AG04450 (cell line): ENCODE measurements around the gene MICB. TPM values are rescaled to one million over a fixed set of nuclear protein-coding genes. Genes with fewer than 3 reads are reported as not detected.

Experiments used
- CTCF ChIA-PET: fragments of 300-600, 350-600 bp; formaldehyde crosslinking; extraction: SDS; loops from one replicate; lab custom pipeline; 2022; ENCODE audit warnings: antibody characterized with exemption, inconsistent platforms; lab: Charles Lee
- POLR2A ChIA-PET: fragments of 350-600 bp; formaldehyde crosslinking; extraction: SDS; loops from one replicate; lab custom pipeline; 2021; ENCODE audit warnings: antibody characterized with exemption, inconsistent platforms; lab: Yijun Ruan, JAX
- DNase-seq: peaks from one replicate; pipeline ENCODE4 v3.0.0-alpha.2; 2011; ENCODE audit warnings: low read depth, low spot score
- H3K27ac ChIP-seq: one replicate; pipeline ENCODE4 v1.5.1; 2012; ENCODE audit warnings: low read depth, low read length, control low read depth
- H3K27me3 ChIP-seq: one replicate; pipeline ENCODE4 v1.6.0; 2012; ENCODE audit warnings: low read length; ENCODE audit not compliant: control insufficient read depth, insufficient read depth
- H3K4me3 ChIP-seq: 2 replicates; pipeline ENCODE4 v1.5.1; 2011; ENCODE audit warnings: mild to moderate bottlenecking, low read depth, low read length, control low read depth
- H3K9me3 ChIP-seq: 2 replicates; pipeline ENCODE4 v1.5.1; 2012; ENCODE audit warnings: low read length; ENCODE audit not compliant: control insufficient read depth, insufficient read depth
- polyA plus RNA-seq: library from polyadenylated mRNA; depleted of rRNA; stranded (reverse); fragments of >200 nt; gene quantifications from 2 replicates; pipeline ENCODE4 v1.2.3, GENCODE V29; 2011; rRNA removed
- small RNA-seq: library from RNA; depleted of rRNA; stranded (forward); fragments of <200 nt; gene quantifications from one replicate; pipeline ENCODE3, GENCODE V24; 2012; ENCODE audit warnings: low read depth; ENCODE audit not compliant: insufficient read length
- TF ChIP-seq, protein P1 (sequence below): IDR thresholded peaks from 2 replicates; pipeline ENCODE4 v1.5.1; 2011; ENCODE audit warnings: low read depth, low read length, control low read depth, inconsistent platforms

Gene MICB
- polyA plus RNA-seq, 1 experiment: 17.9 TPM

- ChIA-PET CTCF (interaction anchor here (1.0 to 2.6 kb wide), 3 partner anchors 9 to 39 kb away, joined by 3 to 11 read pairs (median 3); no protein-coding TSS in a partner anchor), POLR2A (no interaction called here)
- DNase-seq: no peak
- Histone ChIP-seq H3K27me3 (no peaks in the 10 kb centered on the region), H3K27ac (peak overlapping the region; percentile 31), H3K4me3 (no peak overlapping the region), H3K9me3 (no peaks in the 10 kb centered on the region; the same call in 1 of the 2 replicates)
- TF ChIP-seq, protein P1, sequence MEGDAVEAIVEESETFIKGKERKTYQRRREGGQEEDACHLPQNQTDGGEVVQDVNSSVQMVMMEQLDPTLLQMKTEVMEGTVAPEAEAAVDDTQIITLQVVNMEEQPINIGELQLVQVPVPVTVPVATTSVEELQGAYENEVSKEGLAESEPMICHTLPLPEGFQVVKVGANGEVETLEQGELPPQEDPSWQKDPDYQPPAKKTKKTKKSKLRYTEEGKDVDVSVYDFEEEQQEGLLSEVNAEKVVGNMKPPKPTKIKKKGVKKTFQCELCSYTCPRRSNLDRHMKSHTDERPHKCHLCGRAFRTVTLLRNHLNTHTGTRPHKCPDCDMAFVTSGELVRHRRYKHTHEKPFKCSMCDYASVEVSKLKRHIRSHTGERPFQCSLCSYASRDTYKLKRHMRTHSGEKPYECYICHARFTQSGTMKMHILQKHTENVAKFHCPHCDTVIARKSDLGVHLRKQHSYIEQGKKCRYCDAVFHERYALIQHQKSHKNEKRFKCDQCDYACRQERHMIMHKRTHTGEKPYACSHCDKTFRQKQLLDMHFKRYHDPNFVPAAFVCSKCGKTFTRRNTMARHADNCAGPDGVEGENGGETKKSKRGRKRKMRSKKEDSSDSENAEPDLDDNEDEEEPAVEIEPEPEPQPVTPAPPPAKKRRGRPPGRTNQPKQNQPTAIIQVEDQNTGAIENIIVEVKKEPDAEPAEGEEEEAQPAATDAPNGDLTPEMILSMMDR: no peak
Observed at GRCh38 chr6:31558631-31559500, 60.9 kb downstream of the MICB start.

GRCh38 chr6:31559606-31559957, 61.6 kb downstream of the MICB start:
- no peaks in the 10 kb centered on the region for H3K27me3 ChIP-seq
- H3K4me3 ChIP-seq: no peak overlapping the region
- no peak for DNase-seq
- no peaks in the 10 kb centered on the region; the same call in 1 of the 2 replicates for H3K9me3 ChIP-seq
- ChIA-PET CTCF (interaction anchor here (1.3 to 2.6 kb wide), 2 partner anchors 8 to 38 kb away, joined by 3 to 11 read pairs; no protein-coding TSS in a partner anchor), POLR2A (no interaction called here)
- H3K27ac ChIP-seq: peak overlapping the region; percentile 68
- TF ChIP-seq, protein P1: no peak

DNA sequence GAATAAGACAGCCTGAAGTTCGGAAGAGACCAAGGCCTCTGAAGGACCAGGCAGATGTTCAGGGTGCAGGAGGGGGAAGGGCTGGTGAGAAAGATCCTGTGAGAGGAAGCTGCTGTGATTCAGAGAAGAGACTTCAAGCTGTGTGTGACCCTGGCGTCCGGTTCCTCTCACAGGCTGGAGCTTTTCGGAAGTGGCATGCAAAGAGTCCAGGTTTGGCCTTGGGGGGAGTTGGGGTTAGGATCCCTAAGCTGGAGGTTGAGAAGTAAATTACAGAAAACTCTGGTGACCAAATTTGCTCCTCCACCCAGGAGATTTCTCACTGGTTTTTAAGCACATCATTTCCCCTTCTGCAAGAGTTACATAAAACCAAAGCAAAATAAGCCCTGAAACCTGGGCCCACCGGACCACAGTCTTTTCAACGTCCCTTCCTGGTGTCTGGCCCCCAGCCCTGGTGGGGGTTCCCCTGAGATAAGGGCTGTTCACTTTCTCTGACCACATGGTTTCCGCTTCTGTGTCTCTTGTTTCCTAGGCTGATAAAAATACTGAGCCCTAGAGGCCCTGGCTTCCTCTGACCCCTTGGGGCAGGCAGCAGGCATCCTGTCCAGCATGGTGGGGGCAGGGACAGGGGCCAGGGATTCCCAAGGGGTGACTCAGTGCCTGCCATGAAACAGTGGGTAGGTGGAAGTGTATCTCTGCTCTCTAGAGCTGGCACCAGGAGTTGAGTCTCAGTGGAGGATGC, 62.2 kb downstream of the MICB start:
- H3K27ac ChIP-seq: peak overlapping the region; percentile 68
- peaks cover under 1% of the 10 kb centered on the region for H3K27me3 ChIP-seq
- H3K4me3 ChIP-seq: no peak overlapping the region
- no peaks in the 10 kb centered on the region; the same call in 1 of the 2 replicates for H3K9me3 ChIP-seq
- DNase-seq: no peak
- CTCF ChIA-PET: interaction anchor here (0.5 to 2.6 kb wide), 3 partner anchors 8 to 37 kb away, joined by 3 to 11 read pairs (median 5); no protein-coding TSS in a partner anchor
- POLR2A ChIA-PET: interaction anchor here (1.0 kb wide), 1 partner anchor 10 kb away, joined by 3 read pairs; no protein-coding TSS in a partner anchor
- TF ChIP-seq, protein P1: no peak

- POLR2A ChIA-PET: interaction anchor here (1.0 kb wide), 1 partner anchor 10 kb away, joined by 3 read pairs; no protein-coding TSS in a partner anchor
- Histone ChIP-seq H3K27ac (peak overlapping the region; percentile 68), H3K27me3 (peaks cover 3% of the 10 kb centered on the region), H3K9me3 (no peaks in the 10 kb centered on the region; the same call in 1 of the 2 replicates), H3K4me3 (no peak overlapping the region)
- TF ChIP-seq, protein P1: no peak
- CTCF ChIA-PET: interaction anchor here (0.6 to 2.6 kb wide), 2 partner anchors 37 to 348 kb away, joined by 3 to 11 read pairs; no protein-coding TSS in a partner anchor
- no peak for DNase-seq
Observed at GRCh38 chr6:31560697-31561058, 62.7 kb downstream of the MICB start.

Small RNA genes lying within 50 kb of the gene (small RNA-seq; reads per million reads assigned to genes)
- gene AL663061.1 (not detected), gene RF00019 (not detected), gene SNORD117 (151 reads per million, percentile 90 among the genes with 10 or more reads in this experiment), gene SNORD84 (not detected)

Other genes starting within 250 kb of the MICB start
- 245 and 346 TPM in 2 replicates for gene HLA-C, start 226.1 kb upstream of the MICB start, polyA plus RNA-seq
- 418 and 513 TPM in 2 replicates for gene HLA-B, start 141.0 kb upstream of the MICB start, polyA plus RNA-seq
- gene MICA, start 94.5 kb upstream of the MICB start, polyA plus RNA-seq: 39.9 and 48.5 TPM in 2 replicates
- gene MCCD1, start 30.8 kb downstream of the MICB start, polyA plus RNA-seq: not detected in 2 replicates
- gene DDX39B, start 43.9 kb downstream of the MICB start, polyA plus RNA-seq: 434 and 480 TPM in 2 replicates
- 12.5 and 14.6 TPM in 2 replicates for gene ATP6V1G2, start 48.5 kb downstream of the MICB start, polyA plus RNA-seq
- gene NFKBIL1, start 49.5 kb downstream of the MICB start, polyA plus RNA-seq: 5.1 and 5.4 TPM in 2 replicates
- not detected in 2 replicates for gene LTA, start 74.1 kb downstream of the MICB start, polyA plus RNA-seq
- not detected in 2 replicates for gene TNF, start 77.4 kb downstream of the MICB start, polyA plus RNA-seq
- gene LTB, start 84.3 kb downstream of the MICB start, polyA plus RNA-seq: not detected in 2 replicates
- gene LST1, start 88.1 kb downstream of the MICB start, polyA plus RNA-seq: not detected in 2 replicates
- gene NCR3, start 94.9 kb downstream of the MICB start, polyA plus RNA-seq: not detected in 2 replicates
- not detected in 2 replicates for gene AIF1, start 117.1 kb downstream of the MICB start, polyA plus RNA-seq
- gene PRRC2A, start 122.6 kb downstream of the MICB start, polyA plus RNA-seq: 24.8 and 30.7 TPM in 2 replicates
- gene BAG6, start 154.5 kb downstream of the MICB start, polyA plus RNA-seq: 58.2 and 68.7 TPM in 2 replicates
- gene APOM, start 157.7 kb downstream of the MICB start, polyA plus RNA-seq: 2.8 and 3.9 TPM in 2 replicates
- 10.2 and 11.6 TPM in 2 replicates for gene C6orf47, start 162.6 kb downstream of the MICB start, polyA plus RNA-seq
- gene GPANK1, start 166.9 kb downstream of the MICB start, polyA plus RNA-seq: 12.7 and 13.5 TPM in 2 replicates
- gene CSNK2B, start 167.9 kb downstream of the MICB start, polyA plus RNA-seq: 80.1 and 96.0 TPM in 2 replicates
- gene LY6G5B, start 171.8 kb downstream of the MICB start, polyA plus RNA-seq: 5.5 and 7.0 TPM in 2 replicates
- 2.0 and 2.7 TPM in 2 replicates for gene LY6G5C, start 182.9 kb downstream of the MICB start, polyA plus RNA-seq
- 34.0 and 36.3 TPM in 2 replicates for gene ABHD16A, start 205.2 kb downstream of the MICB start, polyA plus RNA-seq
- gene LY6G6F, start 208.7 kb downstream of the MICB start, polyA plus RNA-seq: not detected in 2 replicates
- not detected in 2 replicates for gene LY6G6D, start 217.2 kb downstream of the MICB start, polyA plus RNA-seq
- gene LY6G6C, start 223.6 kb downstream of the MICB start, polyA plus RNA-seq: not detected in 2 replicates
- gene MPIG6B, start 225.2 kb downstream of the MICB start, polyA plus RNA-seq: not detected in 2 replicates
- 44.4 and 59.1 TPM in 2 replicates for gene DDAH2, start 231.2 kb downstream of the MICB start, polyA plus RNA-seq
- 466 and 531 TPM in 2 replicates for gene CLIC1, start 238.4 kb downstream of the MICB start, polyA plus RNA-seq
- gene MSH5, start 241.9 kb downstream of the MICB start, polyA plus RNA-seq: 6.4 and 7.2 TPM in 2 replicates